Caco-2 (cell line): ENCODE data around the gene UBE3A. TPM values are rescaled to one million over a fixed set of nuclear protein-coding genes. Genes with fewer than 3 reads are reported as not detected.
A peak's percentile ranks its signal among the peaks of the same experiment; 100 is the strongest.

Experiments used
- Bru-seq: library from RNA; stranded (reverse); fragments of 400-500 nt; gene quantifications from one replicate; lab custom pipeline; 2021; lab: Mats Ljungman, UMichigan
- BruChase-seq, 2 experiments: library from RNA; stranded (reverse); fragments of 400-500 nt; gene quantifications; one replicate each; lab custom pipeline; 2021; lab: Mats Ljungman, UMichigan
- BruUV-seq: library from RNA; stranded (reverse); fragments of 400-500 nt; replicated peaks from 2 replicates; lab custom pipeline; 2021; lab: Mats Ljungman, UMichigan
- CTCF ChIA-PET: fragments of 300-600 bp; sonication (Branson Sonifier 250); formaldehyde crosslinking; loops from one replicate; lab custom pipeline; 2022; ENCODE audit warnings: antibody characterized with exemption; lab: Charles Lee
- POLR2A ChIA-PET: fragments of 300-600 bp; sonication (Branson Sonifier 250); formaldehyde crosslinking; loops from one replicate; lab custom pipeline; 2022; ENCODE audit warnings: antibody characterized with exemption; lab: Charles Lee
- DNase-seq, 2 experiments: peaks; one replicate each; pipeline versions ENCODE4 v3.0.0 to v3.0.0-alpha.2; 2020 to 2022
- H3K27me3 ChIP-seq: replicated peaks from 2 replicates; pipeline ENCODE4 v1.6.0; 2011; ENCODE audit warnings: low read length; ENCODE audit not compliant: control insufficient read depth, insufficient read depth
- H3K36me3 ChIP-seq: 2 replicates; pipeline ENCODE4 v1.5.1; 2011; ENCODE audit warnings: low read length; ENCODE audit not compliant: control insufficient read depth, insufficient read depth
- H3K4me1 ChIP-seq: fragments of 250-450 bp; sonication (Bioruptor Pico); 2 replicates; pipeline ENCODE4 v1.5.1; 2020; ENCODE audit warnings: mild to moderate bottlenecking
- H3K4me3 ChIP-seq: 2 replicates; pipeline ENCODE4 v1.5.1; 2011; ENCODE audit warnings: low read depth, mild to moderate bottlenecking, control low read depth, low read length
- H3K9me3 ChIP-seq: fragments of 250-450 bp; sonication (Bioruptor Pico); 2 replicates; pipeline ENCODE4 v1.5.1; 2020; ENCODE audit warnings: mild to moderate bottlenecking, moderate library complexity
- H3K27ac Mint-ChIP-seq: one replicate; pipeline ENCODE4 v1.8.0; 2022; ENCODE audit warnings: mixed read lengths; ENCODE audit not compliant: unreplicated experiment
- H3K27me3 Mint-ChIP-seq: one replicate; pipeline ENCODE4 v1.8.0; 2022; ENCODE audit warnings: mixed read lengths; ENCODE audit not compliant: insufficient read depth, unreplicated experiment
- H3K36me3 Mint-ChIP-seq: one replicate; pipeline ENCODE4 v1.8.0; 2022; ENCODE audit warnings: mild to moderate bottlenecking, mixed read lengths; ENCODE audit not compliant: insufficient read depth, unreplicated experiment
- H3K4me1 Mint-ChIP-seq: one replicate; pipeline ENCODE4 v1.8.0; 2022; ENCODE audit warnings: low read depth, mixed read lengths; ENCODE audit not compliant: unreplicated experiment
- H3K4me3 Mint-ChIP-seq: one replicate; pipeline ENCODE4 v1.8.0; 2022; ENCODE audit warnings: mild to moderate bottlenecking, moderate library complexity, mixed read lengths; ENCODE audit not compliant: unreplicated experiment
- H3K9me3 Mint-ChIP-seq: one replicate; pipeline ENCODE4 v1.8.0; 2022; ENCODE audit warnings: mixed read lengths; ENCODE audit not compliant: unreplicated experiment
- CTCF ChIP-seq, 2 experiments: fragments of 200-600 bp in 1 of 2; IDR thresholded peaks; 1 replicate in 1 of 2; 2 replicates in 1 of 2; pipeline versions ENCODE4 v1.5.1 to v1.8.0; 2011 to 2022; ENCODE audit warnings: antibody characterized with exemption in 1 of 2, control low read depth in 1 of 2, inconsistent platforms in 1 of 2, low read depth in 1 of 2, low read length in 1 of 2, mild to moderate bottlenecking in 1 of 2, moderate library complexity in 1 of 2; ENCODE audit not compliant: insufficient read depth in 1 of 2, severe bottlenecking in 1 of 2, unreplicated experiment in 1 of 2
- intact Hi-C: fragments of 100-400 bp; cut with micrococcal nuclease; formaldehyde crosslinking; loops from one replicate; pipeline ENCODE4 v1.10.0; 2022; ENCODE audit not compliant: unreplicated experiment
- long read RNA-seq: library from polyadenylated mRNA; stranded (forward); transcript quantifications from one replicate; pipeline ENCODE4 v2.0.0, GENCODE V29; 2022
- total RNA-seq: library from RNA; stranded (reverse); gene quantifications from 2 replicates; pipeline ENCODE4 v1.2.3, GENCODE V29; 2022

UBE3A gene
- 125 and 131 TPM in 2 replicates for total RNA-seq
- percentile 97 among the genes with signal in this experiment for Bru-seq, nascent RNA
- BruChase-seq, experiment 1, labeled RNA remaining after a 2-hour chase = percentile 94 among the genes with signal in this experiment
- percentile 88 among the genes with signal in this experiment for BruChase-seq, experiment 2, labeled RNA remaining after a 6-hour chase
- long read RNA-seq, full-length matches to known transcripts = 82 of 156 reads
- long read RNA-seq, partial matches to known transcripts = 23 of 156 reads
- long read RNA-seq, other reads (novel, unspliced or antisense) = 51 of 156 reads

GRCh38 chr15:25438601-25439368 lies at the start of gene UBE3A:
UBE3A (minus strand) TSS chr15:25439024; CDS start chr15:25409107, 29,917 bp downstream.
- Mint-ChIP-seq H3K4me3 (peak within 1 kb of the TSS; percentile 95), H3K27me3 (no peaks in the 10 kb centered on the region), H3K36me3 (peaks cover 5% of the 10 kb centered on the region), H3K4me1 (peaks cover 14% of the 10 kb centered on the region), H3K27ac (peak within 1 kb of the TSS; percentile 93), H3K9me3 (no peaks in the 10 kb centered on the region)
- DNase-seq = peak; percentile 91 to 97
- intact Hi-C loops = loop anchor here (5.0 kb wide), 2 partner anchors 86 to 481 kb away; no protein-coding TSS in a partner anchor
- H3K4me1 ChIP-seq = peaks cover 14% of the 10 kb centered on the region
- POLR2A ChIA-PET = interaction anchor here (0.6 kb wide), 1 partner anchor 23 kb away, joined by 4 read pairs; no protein-coding TSS in a partner anchor
- BruUV-seq = no TSS peak
- H3K27me3 ChIP-seq = no peaks in the 10 kb centered on the region
- peak in 1 of 2 experiments; percentile 5 for TF ChIP-seq CTCF (IDR thresholded peaks at IDR 0.05; ENCODE audit: insufficient read depth in 1 of 2, low read depth in 1 of 2, low read length in 1 of 2, severe bottlenecking in 1 of 2, unreplicated experiment in 1 of 2)
- CTCF ChIA-PET = no interaction called here
- H3K36me3 ChIP-seq = no peaks in the 10 kb centered on the region
- no peaks in the 10 kb centered on the region for H3K9me3 ChIP-seq
- peak within 1 kb of the TSS; percentile 97 for H3K4me3 ChIP-seq

GRCh38 chr15:25487226-25487884 lies 48.5 kb upstream of the UBE3A start:
- no peaks in the 10 kb centered on the region; the same call in 1 of the 2 replicates for H3K9me3 ChIP-seq
- POLR2A ChIA-PET = no interaction called here
- H3K4me1 ChIP-seq = no peaks in the 10 kb centered on the region
- BruUV-seq = no TSS peak
- no peak overlapping the region for H3K4me3 ChIP-seq
- no peaks in the 10 kb centered on the region for H3K27me3 ChIP-seq
- H3K36me3 ChIP-seq = no peaks in the 10 kb centered on the region
- H3K4me1 Mint-ChIP-seq = no peaks in the 10 kb centered on the region
- TF ChIP-seq CTCF (IDR thresholded peaks at IDR 0.05; ENCODE audit: insufficient read depth in 1 of 2, low read depth in 1 of 2, low read length in 1 of 2, severe bottlenecking in 1 of 2, unreplicated experiment in 1 of 2) = no peak
- no peak overlapping the region for H3K4me3 Mint-ChIP-seq
- H3K9me3 Mint-ChIP-seq = peaks cover 11% of the 10 kb centered on the region
- CTCF ChIA-PET = no interaction called here
- DNase-seq = no peak
- no peak overlapping the region for H3K27ac Mint-ChIP-seq
- intact Hi-C loops = no loop called here
- H3K36me3 Mint-ChIP-seq = no peaks in the 10 kb centered on the region
- H3K27me3 Mint-ChIP-seq = no peaks in the 10 kb centered on the region

GRCh38 chr15:25486051-25486450 lies 47.2 kb upstream of the UBE3A start:
- CTCF ChIA-PET = no interaction called here
- H3K4me1 Mint-ChIP-seq = no peaks in the 10 kb centered on the region

More at GRCh38 chr15:25486051-25486450, 47.2 kb upstream of the UBE3A start:
- H3K36me3 ChIP-seq = no peaks in the 10 kb centered on the region
- Mint-ChIP-seq H3K27me3 (no peaks in the 10 kb centered on the region), H3K27ac (no peak overlapping the region), H3K4me3 (no peak overlapping the region), H3K9me3 (peaks cover 11% of the 10 kb centered on the region), H3K36me3 (no peaks in the 10 kb centered on the region)
- no peaks in the 10 kb centered on the region for H3K27me3 ChIP-seq
- no peak overlapping the region for H3K4me3 ChIP-seq
- no peak for DNase-seq
- H3K9me3 ChIP-seq = no peaks in the 10 kb centered on the region; the same call in 1 of the 2 replicates
- H3K4me1 ChIP-seq = no peaks in the 10 kb centered on the region
- intact Hi-C loops = no loop called here
- no peak for TF ChIP-seq CTCF (IDR thresholded peaks at IDR 0.05; ENCODE audit: insufficient read depth in 1 of 2, low read depth in 1 of 2, low read length in 1 of 2, severe bottlenecking in 1 of 2, unreplicated experiment in 1 of 2)
- POLR2A ChIA-PET = no interaction called here
- BruUV-seq = no TSS peak
